GM19238 (cell line): ENCODE results near the gene PEX26.
"Not testable (repeated sequence)": the region's sequence is repeated elsewhere in the genome, so short reads cannot be mapped to it uniquely, and the experiment has no call there.

ENCODE experiments used
- DNase-seq: peaks from one replicate; pipeline ENCODE4 v3.0.0; 2011; ENCODE audit warnings: low spot score; ENCODE audit not compliant: insufficient read length

PEX26 gene

GRCh38 chr22:18056807-18057474 lies 20.8 kb upstream of the PEX26 start:
- DNase-seq, result peak; percentile 52

- DNase-seq, result no peak
Observed at GRCh38 chr22:18057568-18058209, 20.1 kb upstream of the PEX26 start.

GRCh38 chr22:18058371-18059093 lies 19.3 kb upstream of the PEX26 start:
- no peak for DNase-seq

- DNase-seq, result no peak
Observed at GRCh38 chr22:18059094-18059417, 18.7 kb upstream of the PEX26 start.

GRCh38 chr22:18059473-18059872 lies 18.3 kb upstream of the PEX26 start:
- DNase-seq, result no peak

- DNase-seq, result no peak
Observed at GRCh38 chr22:18059991-18060390, 17.8 kb upstream of the PEX26 start.

GRCh38 chr22:18060646-18061620 lies 16.9 kb upstream of the PEX26 start:
- no peak for DNase-seq

GRCh38 chr22:18062421-18062820 lies 15.4 kb upstream of the PEX26 start:
- no peak for DNase-seq

- DNase-seq, result no peak
Observed at GRCh38 chr22:18063306-18063705, 14.5 kb upstream of the PEX26 start.

GRCh38 chr22:18063715-18064114 lies 14.1 kb upstream of the PEX26 start:
- not testable (repeated sequence) for DNase-seq

GRCh38 chr22:18064636-18065035 lies 13.2 kb upstream of the PEX26 start:
- no peak for DNase-seq

GRCh38 chr22:18065256-18065655 lies 12.5 kb upstream of the PEX26 start:
- DNase-seq, result no peak

GRCh38 chr22:18066181-18066859 lies 11.5 kb upstream of the PEX26 start:
- no peak for DNase-seq

- no peak for DNase-seq
Observed at GRCh38 chr22:18067121-18067520, 10.7 kb upstream of the PEX26 start.

GRCh38 chr22:18067548-18068341 lies 10.0 kb upstream of the PEX26 start:
- DNase-seq, result no peak

GRCh38 chr22:18068381-18068988 lies 9.3 kb upstream of the PEX26 start:
- DNase-seq, result no peak

- DNase-seq, result no peak
Observed at GRCh38 chr22:18069041-18069440, 8.7 kb upstream of the PEX26 start.

- no peak for DNase-seq
Observed at GRCh38 chr22:18070041-18070440, 7.7 kb upstream of the PEX26 start.

GRCh38 chr22:18070556-18071306 lies 7.1 kb upstream of the PEX26 start:
- DNase-seq, result no peak
